ENCODE results near the gene SEMA7A. TPM values are rescaled to one million over a fixed set of nuclear protein-coding genes. Genes with fewer than 3 reads are reported as not detected.

The SEMA7A gene
- total RNA-seq, 1 experiment from 2014 or later, result 74.9 TPM

GRCh38 chr15:74431645-74432044 is 2.1 kb downstream of the SEMA7A start:
- no peaks in the 10 kb centered on the region for H3K27me3 ChIP-seq (ENCODE audit: low read length)
- peak overlapping the region; percentile 91 for H3K9ac ChIP-seq (ENCODE audit: low read length)
- no peaks in the 10 kb centered on the region for H3F3A ChIP-seq (ENCODE audit: low read length, unreplicated experiment)
- peaks cover 66% of the 10 kb centered on the region for H4K20me1 ChIP-seq (ENCODE audit: low read length)
- TF ChIP-seq CTCF (conservative IDR thresholded peaks at IDR 0.05; ENCODE audit: low read depth, low read length), result no peak
- TF ChIP-seq EZH2 (IDR thresholded peaks at IDR 0.05; ENCODE audit: low read length, unreplicated experiment), result no peak
- TF ChIP-seq EZH2phosphoT487 (IDR thresholded peaks at IDR 0.05; ENCODE audit: borderline replicate concordance, low read length), result no peak
- intact Hi-C loops (cut with micrococcal nuclease), result loop anchor here (5.0 kb wide), 1 partner anchor 34 kb away; no protein-coding TSS in a partner anchor
- peak overlapping the region; percentile 94 for H3K4me3 ChIP-seq (ENCODE audit: low read length)
- H3K4me2 ChIP-seq (ENCODE audit: low read length), result peak overlapping the region; percentile 99
- no peak overlapping the region for H2AFZ ChIP-seq (ENCODE audit: low read length)
- peaks cover 35% of the 10 kb centered on the region for H3K36me3 ChIP-seq (ENCODE audit: low read depth, low read length)
- H3K27ac ChIP-seq (ENCODE audit: low read length), result peak overlapping the region; percentile 39
- BruUV-seq (replicated peaks), result no TSS peak
- ATAC-seq (peak; percentile 9), DNase-seq (peak; percentile 24)
- H3K4me1 ChIP-seq (ENCODE audit: insufficient read depth, low read length), result peaks cover 40% of the 10 kb centered on the region
- H3K9me3 ChIP-seq (ENCODE audit: low read length), result no peaks in the 10 kb centered on the region
- no peaks in the 10 kb centered on the region for H3K9me2 ChIP-seq (replicated peaks; ENCODE audit: low read length)
- POLR2A ChIA-PET (ENCODE audit: unreplicated experiment), result no interaction called here
- peaks cover 80% of the 10 kb centered on the region for H3K79me2 ChIP-seq (ENCODE audit: low read length)
- CTCF ChIA-PET, result no interaction called here

GRCh38 chr15:74431116-74431515 is 2.6 kb downstream of the SEMA7A start:
- H3K4me3 ChIP-seq (ENCODE audit: low read length), result peak overlapping the region; percentile 94

More at GRCh38 chr15:74431116-74431515, 2.6 kb downstream of the SEMA7A start:
- no peaks in the 10 kb centered on the region for H3F3A ChIP-seq (ENCODE audit: low read length, unreplicated experiment)
- H3K4me1 ChIP-seq (ENCODE audit: insufficient read depth, low read length), result peaks cover 43% of the 10 kb centered on the region
- H3K36me3 ChIP-seq (ENCODE audit: low read depth, low read length), result peaks cover 35% of the 10 kb centered on the region
- H3K27me3 ChIP-seq (ENCODE audit: low read length), result no peaks in the 10 kb centered on the region
- peak overlapping the region; percentile 99 for H3K4me2 ChIP-seq (ENCODE audit: low read length)
- H3K79me2 ChIP-seq (ENCODE audit: low read length), result peaks cover 86% of the 10 kb centered on the region
- no peak for ATAC-seq
- ChIA-PET CTCF (no interaction called here), POLR2A (ENCODE audit: unreplicated experiment) (no interaction called here)
- no peaks in the 10 kb centered on the region for H3K9me2 ChIP-seq (replicated peaks; ENCODE audit: low read length)
- no peak for DNase-seq
- peak overlapping the region; percentile 91 for H3K9ac ChIP-seq (ENCODE audit: low read length)
- TF ChIP-seq EZH2phosphoT487 (IDR thresholded peaks at IDR 0.05; ENCODE audit: borderline replicate concordance, low read length), result no peak
- no peak for TF ChIP-seq EZH2 (IDR thresholded peaks at IDR 0.05; ENCODE audit: low read length, unreplicated experiment)
- no peak for TF ChIP-seq CTCF (conservative IDR thresholded peaks at IDR 0.05; ENCODE audit: low read depth, low read length)
- H2AFZ ChIP-seq (ENCODE audit: low read length), result no peak overlapping the region
- H4K20me1 ChIP-seq (ENCODE audit: low read length), result peaks cover 72% of the 10 kb centered on the region
- TSS peak; percentile 35 for BruUV-seq (replicated peaks)
- no peak overlapping the region for H3K27ac ChIP-seq (ENCODE audit: low read length)
- intact Hi-C loops (cut with micrococcal nuclease), result loop anchor here (5.0 kb wide), 1 partner anchor 34 kb away; no protein-coding TSS in a partner anchor
- no peaks in the 10 kb centered on the region for H3K9me3 ChIP-seq (ENCODE audit: low read length)
